HUES6 (cell line): Measurements from ENCODE around the gene SYTL2.

Experiments
- H3K27ac ChIP-seq: 2 replicates; pipeline ENCODE4 v1.7.0; 2013; ENCODE audit warnings: low read depth, mild to moderate bottlenecking, low read length, inconsistent platforms
- H3K27me3 ChIP-seq: 2 replicates; pipeline ENCODE4 v1.6.1; 2013; ENCODE audit warnings: low read length; ENCODE audit not compliant: control insufficient read depth, insufficient read depth
- H3K36me3 ChIP-seq: 2 replicates; pipeline ENCODE4 v1.6.1; 2013; ENCODE audit warnings: low read length; ENCODE audit not compliant: control insufficient read depth, insufficient read depth
- H3K4me1 ChIP-seq: 2 replicates; pipeline ENCODE4 v1.6.1; 2013; ENCODE audit warnings: low read length; ENCODE audit not compliant: control insufficient read depth, insufficient read depth
- H3K4me3 ChIP-seq: 2 replicates; pipeline ENCODE4 v1.5.1; 2013; ENCODE audit warnings: low read depth, low read length
- H3K9ac ChIP-seq: one replicate; pipeline ENCODE4 v1.6.1; 2013; ENCODE audit warnings: mild to moderate bottlenecking, low read length
- H3K9me3 ChIP-seq: 2 replicates; pipeline ENCODE4 v1.6.1; 2013; ENCODE audit warnings: low read depth, low read length; ENCODE audit not compliant: control insufficient read depth, insufficient read depth

SYTL2 gene

DNA sequence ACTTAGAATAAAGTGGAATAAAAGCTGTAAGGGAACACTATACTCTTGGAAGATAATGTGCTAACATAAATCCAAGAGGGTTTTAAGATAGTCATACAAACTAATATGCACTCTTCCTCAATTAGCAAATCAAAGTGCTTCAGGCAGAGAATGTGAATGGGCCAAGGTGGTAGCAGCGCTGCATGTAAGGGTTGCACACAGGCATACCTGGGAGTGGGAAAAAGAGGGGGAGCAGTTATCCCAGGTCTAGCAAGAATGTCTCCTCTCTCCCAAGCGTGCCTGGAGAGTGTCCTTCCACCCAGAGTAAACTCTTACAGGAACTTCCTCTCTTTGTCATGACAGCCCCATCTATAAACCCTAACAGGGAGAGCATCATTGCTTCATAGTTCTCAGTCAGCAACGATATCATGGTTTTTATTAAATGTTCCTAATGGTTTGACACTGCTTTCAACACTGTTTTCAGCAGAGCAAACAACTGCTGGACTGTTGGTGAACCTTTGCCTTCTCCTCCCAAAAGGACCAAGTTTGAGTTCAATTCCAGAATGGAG is 61.6 kb downstream of the SYTL2 start:
- no peak overlapping the region for H3K4me3 ChIP-seq
- no peak overlapping the region for H3K9ac ChIP-seq
- H3K9me3 ChIP-seq: no peaks in the 10 kb centered on the region
- no peaks in the 10 kb centered on the region for H3K36me3 ChIP-seq
- H3K27ac ChIP-seq: no peak overlapping the region
- H3K27me3 ChIP-seq: 0 out of 2 replicates have a peak, but pooled peaks cover 2% of the 10 kb centered on the region
- peaks cover 24% of the 10 kb centered on the region for H3K4me1 ChIP-seq

DNA sequence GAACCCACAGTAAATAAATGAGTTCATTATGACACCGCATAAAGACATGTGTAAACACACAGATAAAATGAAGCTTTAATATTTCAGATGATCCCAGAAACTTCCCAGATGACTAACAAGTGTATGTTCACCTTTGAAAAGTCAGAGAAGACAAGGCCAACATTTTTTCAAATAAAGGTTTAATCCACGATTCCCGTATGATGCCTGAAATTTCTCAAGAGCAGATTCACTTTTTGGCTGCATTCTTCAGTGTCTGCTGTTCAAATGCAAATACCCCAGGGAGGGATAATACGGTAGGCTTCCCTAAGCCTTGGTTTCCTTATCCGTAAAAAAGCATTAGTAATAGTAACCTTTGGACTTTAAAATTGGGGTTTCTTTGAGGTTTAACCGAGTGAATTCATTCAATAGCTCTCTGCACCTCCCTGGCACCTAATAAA is 62.5 kb downstream of the SYTL2 start:
- peaks cover 24% of the 10 kb centered on the region for H3K4me1 ChIP-seq
- no peak overlapping the region for H3K4me3 ChIP-seq
- no peak overlapping the region for H3K27ac ChIP-seq
- H3K9ac ChIP-seq: no peak overlapping the region
- H3K36me3 ChIP-seq: no peaks in the 10 kb centered on the region
- H3K27me3 ChIP-seq: 0 out of 2 replicates have a peak, but pooled peaks cover 2% of the 10 kb centered on the region
- no peaks in the 10 kb centered on the region for H3K9me3 ChIP-seq

GRCh38 chr11:85746670-85747069 is 64.3 kb downstream of the SYTL2 start:
- Histone ChIP-seq H3K27ac (no peak overlapping the region), H3K9me3 (no peaks in the 10 kb centered on the region), H3K4me1 (peaks cover 24% of the 10 kb centered on the region), H3K27me3 (0 out of 2 replicates have a peak, but pooled peaks cover 2% of the 10 kb centered on the region), H3K4me3 (no peak overlapping the region), H3K9ac (no peak overlapping the region), H3K36me3 (no peaks in the 10 kb centered on the region)

GRCh38 chr11:85745626-85746025 is 65.3 kb downstream of the SYTL2 start:
- H3K36me3 ChIP-seq: no peaks in the 10 kb centered on the region
- peaks cover 26% of the 10 kb centered on the region for H3K4me1 ChIP-seq
- 0 out of 2 replicates have a peak, but pooled peaks cover 2% of the 10 kb centered on the region for H3K27me3 ChIP-seq
- no peak overlapping the region for H3K4me3 ChIP-seq
- H3K9ac ChIP-seq: no peak overlapping the region
- no peak overlapping the region for H3K27ac ChIP-seq
- no peaks in the 10 kb centered on the region for H3K9me3 ChIP-seq

- Histone ChIP-seq H3K27me3 (no peaks in the 10 kb centered on the region), H3K27ac (no peak overlapping the region), H3K4me3 (no peak overlapping the region), H3K36me3 (no peaks in the 10 kb centered on the region), H3K9ac (no peak overlapping the region), H3K4me1 (peaks cover 3% of the 10 kb centered on the region; the same call in 1 of the 2 replicates), H3K9me3 (no peaks in the 10 kb centered on the region)
Observed at GRCh38 chr11:85742873-85743275, 68.1 kb downstream of the SYTL2 start.

DNA sequence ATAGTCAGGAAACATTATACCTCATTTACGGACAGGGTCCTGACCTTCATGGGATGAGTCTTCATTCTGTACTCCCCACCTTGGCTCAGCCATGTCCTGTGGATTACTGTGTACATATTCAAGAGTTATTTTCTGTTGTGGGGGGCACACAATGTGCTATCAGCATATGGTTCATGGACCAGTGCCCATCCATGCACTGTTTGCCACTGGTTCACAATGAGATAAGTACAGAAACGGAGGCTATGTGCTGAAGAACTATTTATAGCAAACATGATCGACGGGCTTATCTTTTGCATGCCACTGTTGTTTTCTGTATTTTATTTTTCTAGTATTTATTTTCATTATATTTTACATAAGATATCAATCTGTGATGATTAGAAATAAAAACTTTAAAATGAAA is 68.6 kb downstream of the SYTL2 start:
- Histone ChIP-seq H3K36me3 (no peaks in the 10 kb centered on the region), H3K27me3 (no peaks in the 10 kb centered on the region), H3K9me3 (no peaks in the 10 kb centered on the region), H3K4me1 (peaks cover 3% of the 10 kb centered on the region; the same call in 1 of the 2 replicates), H3K9ac (no peak overlapping the region), H3K4me3 (no peak overlapping the region), H3K27ac (no peak overlapping the region)

DNA sequence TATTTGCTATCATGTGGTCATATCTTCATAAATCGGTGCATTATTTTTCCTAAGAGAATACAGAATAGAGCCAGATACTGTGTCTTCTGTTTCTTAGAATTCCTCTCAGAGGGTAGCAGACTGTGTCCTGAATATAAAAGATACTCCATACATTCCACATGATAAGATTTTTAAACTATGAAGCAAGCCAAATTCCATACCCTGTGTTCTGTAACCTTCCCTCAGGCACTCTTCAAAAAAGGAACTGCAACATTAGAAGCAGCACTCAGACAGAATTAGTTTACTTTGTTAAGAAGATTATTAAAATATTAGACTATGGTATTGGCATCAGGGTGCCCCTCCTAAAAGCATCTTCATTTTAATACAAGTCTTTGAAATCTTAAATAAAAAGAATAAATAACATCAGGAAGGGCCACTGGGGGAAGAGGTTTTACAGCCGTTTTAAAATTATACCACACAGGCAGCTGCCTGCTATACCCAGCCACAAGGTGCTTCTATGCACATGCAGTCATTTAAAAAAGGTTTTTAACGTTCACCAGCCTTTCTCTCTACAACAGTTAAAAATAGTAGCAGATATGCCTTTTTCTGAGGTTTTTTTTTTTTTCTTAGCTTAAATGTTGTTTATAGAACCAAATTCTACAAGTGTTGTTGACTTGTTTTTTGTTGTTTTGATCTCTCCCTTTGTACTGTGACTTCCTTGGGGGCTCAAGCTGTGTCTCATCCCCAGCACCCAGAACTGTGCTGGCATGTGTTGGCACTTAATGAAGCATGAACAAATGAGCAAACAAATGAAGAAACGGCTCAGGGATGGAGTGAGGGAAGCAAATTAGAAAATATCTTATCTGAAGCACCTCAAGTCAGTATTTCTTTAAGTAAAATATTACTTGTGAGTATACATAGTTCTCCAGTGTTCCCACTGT is 70.2 kb downstream of the SYTL2 start:
- H3K27me3 ChIP-seq: no peaks in the 10 kb centered on the region
- no peaks in the 10 kb centered on the region for H3K36me3 ChIP-seq
- H3K9ac ChIP-seq: no peak overlapping the region
- H3K27ac ChIP-seq: no peak overlapping the region
- H3K9me3 ChIP-seq: no peaks in the 10 kb centered on the region
- no peak overlapping the region for H3K4me3 ChIP-seq
- H3K4me1 ChIP-seq: peaks cover 6% of the 10 kb centered on the region

DNA sequence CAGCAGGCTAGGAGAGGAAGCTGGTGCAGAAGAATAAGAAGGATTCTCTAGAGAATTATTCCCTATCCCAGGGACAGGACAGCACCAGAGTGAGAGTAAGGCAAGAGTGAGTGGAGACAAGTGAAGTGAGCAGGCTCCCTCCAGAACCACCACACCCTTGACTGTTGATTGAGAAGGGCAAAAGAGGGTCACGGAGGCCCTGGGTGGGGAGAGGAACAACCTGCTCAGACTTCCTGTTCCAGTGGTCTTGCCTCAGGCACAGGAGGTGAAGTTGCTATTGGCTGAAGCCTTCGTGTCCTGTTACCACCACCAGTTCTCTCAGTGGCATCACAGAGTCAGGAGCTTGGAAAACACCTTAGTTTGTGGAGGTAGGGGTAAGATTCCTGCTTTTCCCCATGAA is 73.2 kb downstream of the SYTL2 start:
- H3K4me1 ChIP-seq: peaks cover 6% of the 10 kb centered on the region
- no peak overlapping the region for H3K4me3 ChIP-seq
- H3K36me3 ChIP-seq: no peaks in the 10 kb centered on the region
- H3K9me3 ChIP-seq: no peaks in the 10 kb centered on the region
- H3K9ac ChIP-seq: no peak overlapping the region
- no peak overlapping the region for H3K27ac ChIP-seq
- no peaks in the 10 kb centered on the region for H3K27me3 ChIP-seq

DNA sequence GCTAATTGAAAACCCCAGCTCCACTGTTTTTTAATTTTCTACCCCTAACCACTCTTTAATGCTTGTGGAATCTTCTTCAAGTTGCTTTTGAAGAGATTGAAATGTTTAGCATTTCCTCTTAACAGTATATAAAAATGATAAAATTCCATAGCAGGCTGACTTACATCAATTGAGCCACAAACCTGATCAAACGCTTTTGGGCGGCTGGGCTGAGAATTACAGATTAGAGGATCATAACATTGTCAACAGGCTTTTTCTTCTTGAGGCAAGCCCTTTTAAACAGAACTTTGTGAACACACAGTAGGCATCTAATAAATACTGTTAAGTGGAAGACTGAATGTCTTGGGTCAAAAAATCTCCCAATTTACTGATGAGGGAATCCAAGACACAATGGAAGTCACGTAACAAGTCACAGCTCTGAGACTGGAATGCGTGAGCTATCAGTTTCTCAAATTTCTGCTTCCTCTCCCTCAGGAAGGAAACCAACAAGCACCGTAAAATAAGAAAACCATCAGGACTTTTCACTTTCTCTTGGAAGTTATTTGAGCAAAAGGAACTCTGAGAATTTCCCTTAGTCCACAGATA is 75.0 kb downstream of the SYTL2 start:
- Histone ChIP-seq H3K4me1 (peaks cover 6% of the 10 kb centered on the region), H3K36me3 (no peaks in the 10 kb centered on the region), H3K27me3 (no peaks in the 10 kb centered on the region), H3K4me3 (no peak overlapping the region), H3K9ac (no peak overlapping the region), H3K9me3 (no peaks in the 10 kb centered on the region), H3K27ac (no peak overlapping the region)

DNA sequence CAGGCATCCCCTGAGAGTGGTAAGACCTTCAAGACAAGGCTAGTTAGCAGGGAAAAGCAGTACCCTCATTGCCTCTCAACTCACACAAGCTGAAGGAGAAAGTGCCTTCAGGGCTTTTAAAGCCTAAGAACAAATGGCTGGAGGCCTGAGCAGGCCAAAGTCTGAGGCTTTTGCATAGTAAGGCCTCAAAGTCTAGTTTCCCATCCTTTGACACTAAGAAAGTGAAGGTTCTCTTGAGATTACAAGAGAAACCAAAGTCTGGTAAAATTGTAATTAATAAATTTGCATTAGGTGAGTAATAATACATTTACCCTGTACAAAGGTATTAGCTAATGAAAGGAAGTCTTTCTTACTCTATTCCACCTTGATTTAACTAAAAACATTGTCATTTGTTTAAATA is 78.0 kb downstream of the SYTL2 start:
- Histone ChIP-seq H3K9me3 (no peaks in the 10 kb centered on the region), H3K4me1 (peaks cover 3% of the 10 kb centered on the region; the same call in 1 of the 2 replicates), H3K36me3 (no peaks in the 10 kb centered on the region), H3K27ac (no peak overlapping the region), H3K27me3 (no peaks in the 10 kb centered on the region), H3K9ac (no peak overlapping the region), H3K4me3 (no peak overlapping the region)

DNA sequence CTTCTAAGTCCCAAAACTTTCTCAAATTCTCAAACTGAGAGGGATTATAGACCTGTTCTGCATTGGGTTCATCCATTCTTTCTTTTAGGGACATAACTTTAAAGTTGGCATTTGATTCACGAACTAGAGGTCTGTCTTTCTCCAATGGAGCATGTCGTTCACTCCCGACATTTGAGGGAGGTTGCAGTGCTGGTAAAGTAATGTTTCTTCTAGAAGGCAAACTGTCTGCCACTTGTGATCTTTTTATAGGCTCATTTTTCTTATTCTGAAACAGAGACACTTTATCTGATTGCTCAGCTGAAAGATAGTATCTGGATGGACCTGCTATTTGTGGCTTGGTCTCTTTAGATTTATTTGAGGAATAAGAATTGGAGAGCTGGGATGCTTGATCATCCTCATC is 84.6 kb downstream of the SYTL2 start:
- Histone ChIP-seq H3K9me3 (peaks cover 6% of the 10 kb centered on the region), H3K27ac (no peak overlapping the region), H3K9ac (no peak overlapping the region), H3K4me1 (0 out of 2 replicates have a peak, but pooled peaks cover 4% of the 10 kb centered on the region), H3K36me3 (no peaks in the 10 kb centered on the region), H3K27me3 (no peaks in the 10 kb centered on the region), H3K4me3 (no peak overlapping the region)
